SW480 (cell line): ENCODE measurements around the gene CELSR3.

Experiments
- DNase-seq: peaks from one replicate; pipeline ENCODE4 v3.0.0-alpha.2; 2016; ENCODE audit warnings: low spot score

The CELSR3 gene

GRCh38 chr3:48599077-48599501 is 63.6 kb downstream of the CELSR3 start:
- no peak for DNase-seq

DNA sequence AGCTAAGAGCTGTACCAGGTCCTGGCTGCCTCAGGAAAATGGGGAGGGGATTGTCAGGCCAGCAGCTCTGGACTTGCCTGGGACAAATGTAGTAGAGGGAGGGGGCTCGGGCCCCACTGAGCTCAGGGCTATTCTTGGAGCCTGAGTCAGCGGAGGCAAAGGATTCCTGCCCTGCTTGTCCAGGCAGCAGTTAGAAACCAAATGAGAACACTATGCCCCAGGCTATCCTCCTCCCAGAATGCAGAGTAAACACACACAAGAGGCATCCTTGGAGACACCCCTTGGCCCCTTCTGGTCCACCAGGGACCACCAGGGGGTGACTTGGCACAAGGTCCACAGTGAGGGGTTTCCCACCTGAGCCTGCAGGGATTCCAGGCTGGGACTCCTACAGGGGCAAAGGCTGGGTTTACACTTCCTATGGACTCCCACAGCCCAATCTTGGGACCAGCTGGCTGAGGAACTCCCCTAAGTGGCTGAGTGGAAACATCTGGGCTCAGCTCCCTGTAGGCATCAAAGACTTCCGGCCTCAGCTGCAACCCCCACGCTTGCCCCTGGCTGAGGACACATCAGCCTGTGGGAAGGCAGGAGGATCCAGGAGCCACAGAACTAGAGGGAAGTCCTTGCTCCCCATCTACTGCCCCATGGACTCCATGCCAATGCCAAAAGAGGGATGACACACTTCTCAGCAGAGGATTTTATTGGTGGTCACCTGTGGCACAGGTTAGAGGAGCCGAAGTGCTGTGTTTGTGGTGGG is 64.2 kb downstream of the CELSR3 start:
- DNase-seq: peak; percentile 26

DNA sequence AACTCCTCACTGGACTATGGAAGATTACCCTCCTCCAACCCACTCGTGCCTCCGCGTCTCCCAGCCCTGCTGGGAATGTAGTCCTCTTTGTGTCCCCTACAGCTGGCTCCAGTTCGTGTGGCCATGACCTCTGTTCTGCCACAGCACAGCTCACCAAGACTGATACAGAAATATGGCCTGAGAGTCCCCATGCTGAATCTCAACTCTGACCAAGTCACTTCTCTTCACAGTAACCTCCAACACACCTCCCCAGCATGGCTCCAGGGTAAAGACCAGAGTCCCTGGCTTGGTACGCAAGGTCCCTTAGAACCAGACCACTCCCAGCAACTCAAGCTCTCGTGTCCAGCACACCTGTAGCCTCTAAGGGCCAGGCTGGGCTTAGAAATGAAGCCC is 65.3 kb downstream of the CELSR3 start:
- no peak for DNase-seq

DNA sequence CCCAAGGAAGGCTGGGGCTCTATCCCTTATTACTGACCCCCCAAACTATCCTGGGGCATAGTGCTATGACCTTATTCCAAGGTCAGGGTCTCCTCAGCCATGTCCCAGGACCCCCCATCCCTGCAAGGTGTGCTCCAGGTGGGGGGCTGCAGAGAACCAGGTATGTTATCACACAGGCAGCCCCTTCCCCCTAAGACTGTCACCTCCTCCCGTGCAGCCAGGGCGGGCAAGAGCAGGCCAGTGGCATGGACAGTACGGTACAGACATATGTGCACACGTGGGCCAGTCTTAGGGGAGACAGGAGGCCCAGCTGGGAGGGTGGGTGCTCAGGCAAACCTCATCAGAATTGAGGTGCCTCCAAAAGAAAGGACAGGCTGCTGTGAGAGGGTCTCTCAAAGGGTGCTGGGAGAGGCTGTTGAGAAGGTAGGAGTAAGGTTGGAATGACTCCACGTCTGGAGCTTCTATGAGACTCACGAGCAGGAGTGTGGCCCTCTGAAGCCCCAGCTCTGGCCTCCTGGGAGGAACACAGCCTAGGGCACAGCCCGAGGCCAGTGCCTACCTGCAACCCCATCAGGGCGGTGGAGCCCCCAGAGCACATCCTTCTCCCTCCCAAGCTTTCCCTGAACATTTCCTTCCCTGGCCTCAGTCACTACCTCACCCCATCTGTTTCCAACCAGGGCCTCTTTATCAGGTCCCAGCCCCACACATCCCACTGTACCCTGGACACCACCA is 65.8 kb downstream of the CELSR3 start:
- DNase-seq: no peak

GRCh38 chr3:48596157-48596556 is 66.5 kb downstream of the CELSR3 start:
- DNase-seq: peak; percentile 27

GRCh38 chr3:48595526-48596121 is 67.1 kb downstream of the CELSR3 start:
- peak; percentile 92 for DNase-seq

GRCh38 chr3:48595075-48595525 is 67.6 kb downstream of the CELSR3 start, which contains the start of gene COL7A1:
TSS of gene COL7A1 (minus strand) at chr3:48595329. CDS start at chr3:48595159, 170 bp downstream.
- DNase-seq: no peak

- DNase-seq: no peak
These were observed 68.2 kb downstream of the CELSR3 start for GRCh38 chr3:48594417-48595049.

DNA sequence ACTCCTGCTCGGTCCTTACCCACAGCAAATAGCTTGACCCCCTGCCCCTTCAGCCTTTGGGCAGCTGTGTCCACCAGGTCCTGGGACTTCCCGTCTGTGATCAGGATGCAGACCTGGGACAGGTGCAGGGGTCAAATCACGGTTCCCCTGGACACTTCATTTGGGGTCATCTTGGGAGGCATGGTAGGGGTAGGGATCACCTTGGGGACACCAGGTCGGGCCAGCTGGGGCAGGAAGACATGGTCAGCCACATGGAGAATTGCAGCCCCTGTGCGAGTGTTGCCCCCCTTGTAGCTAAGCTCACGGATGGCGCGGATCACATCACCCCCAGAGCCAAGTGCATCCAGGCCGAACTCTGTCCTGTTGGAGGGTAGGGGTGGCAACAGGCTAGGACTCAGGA is 69.3 kb downstream of the CELSR3 start:
- no peak for DNase-seq

GRCh38 chr3:48592519-48593087 is 70.1 kb downstream of the CELSR3 start:
- DNase-seq: no peak

GRCh38 chr3:48591886-48592518 is 70.7 kb downstream of the CELSR3 start:
- DNase-seq: no peak

GRCh38 chr3:48591436-48591835 is 71.2 kb downstream of the CELSR3 start:
- DNase-seq: no peak

DNA sequence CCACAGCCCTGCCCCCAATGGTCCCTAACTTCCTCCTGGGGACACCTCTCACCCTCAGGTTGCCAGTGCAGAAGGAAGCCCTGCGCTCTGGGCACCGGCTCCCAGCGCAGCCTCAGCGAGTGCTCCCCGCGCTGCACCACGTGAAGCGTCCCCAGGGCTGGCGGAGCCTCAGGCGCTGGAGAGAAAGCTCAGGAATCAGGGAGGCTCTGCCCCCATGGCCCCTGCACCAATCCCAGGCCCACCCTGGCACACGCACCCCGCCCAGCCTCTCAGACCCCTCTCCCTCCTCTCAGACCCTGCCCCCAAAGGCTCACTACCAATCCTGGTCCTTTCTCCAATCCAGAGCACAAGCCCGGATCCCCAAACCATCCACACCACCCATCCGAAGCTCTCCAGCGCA is 74.5 kb downstream of the CELSR3 start:
- DNase-seq: no peak

GRCh38 chr3:48587686-48588085 is 75.0 kb downstream of the CELSR3 start:
- no peak for DNase-seq
